Kidney glomerular epithelial cell (primary cell): ENCODE measurements around the gene MAP2.

Experiments used
- DNase-seq: peaks from one replicate; lab custom pipeline; 2025; lab: John Stamatoyannopoulos, UW

Gene MAP2

GRCh38 chr2:209719034-209719433, 295.2 kb downstream of the MAP2 start:
- DNase-seq = no peak

GRCh38 chr2:209721497-209721896, 297.6 kb downstream of the MAP2 start:
- DNase-seq = no peak

GRCh38 chr2:209726311-209726710, 302.5 kb downstream of the MAP2 start:
- DNase-seq = no peak

GRCh38 chr2:209727077-209727476, 303.2 kb downstream of the MAP2 start:
- DNase-seq = no peak

GRCh38 chr2:209734805-209735204, 311.0 kb downstream of the MAP2 start:
- DNase-seq = no peak

GRCh38 chr2:209741953-209742352, 318.1 kb downstream of the MAP2 start:
- DNase-seq = no peak

- DNase-seq = no peak
Measured at GRCh38 chr2:209753020-209753419, 329.2 kb downstream of the MAP2 start.

- no peak for DNase-seq
Measured at GRCh38 chr2:209757163-209757562, 333.3 kb downstream of the MAP2 start.

GRCh38 chr2:209761566-209761965, 337.7 kb downstream of the MAP2 start:
- DNase-seq = no peak

- no peak for DNase-seq
Measured at GRCh38 chr2:209762563-209762962, 338.7 kb downstream of the MAP2 start.

- DNase-seq = no peak
Measured at GRCh38 chr2:209763106-209763505, 339.3 kb downstream of the MAP2 start.

- DNase-seq = no peak
Measured at GRCh38 chr2:209766613-209767012, 342.8 kb downstream of the MAP2 start.

GRCh38 chr2:209767316-209767715, 343.5 kb downstream of the MAP2 start:
- DNase-seq = no peak

- no peak for DNase-seq
Measured at GRCh38 chr2:209768557-209768956, 344.7 kb downstream of the MAP2 start.

GRCh38 chr2:209771474-209772289, 347.8 kb downstream of the MAP2 start, which contains the start of gene UNC80:
UNC80 (plus strand) TSS chr2:209771832; CDS start chr2:209772073, 241 bp downstream.
- DNase-seq = peak; percentile 15

GRCh38 chr2:209772290-209772685, 348.4 kb downstream of the MAP2 start:
- no peak for DNase-seq

- DNase-seq = no peak
Measured at GRCh38 chr2:209773377-209773776, 349.5 kb downstream of the MAP2 start.
